Measurements from ENCODE around the gene NCAM1.

Gene NCAM1

DNA sequence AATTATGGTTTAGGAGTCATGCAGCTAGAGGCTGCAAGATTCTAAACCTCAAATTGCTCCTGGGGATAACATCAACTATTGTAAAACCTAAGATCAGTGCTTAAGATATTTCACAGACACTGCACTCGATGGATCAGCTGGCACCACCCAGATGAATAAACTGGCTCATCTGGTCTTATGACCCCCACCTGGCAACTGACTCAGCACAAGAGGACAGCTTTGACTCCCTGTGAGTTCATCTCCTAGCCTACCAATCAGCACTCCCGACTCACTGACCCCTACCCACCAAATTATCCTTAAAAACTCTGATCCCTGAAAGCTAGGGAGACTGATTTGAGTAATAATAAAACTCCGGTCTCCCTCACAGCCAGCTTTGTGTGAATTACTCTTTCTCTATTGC, 352.4 kb downstream of the NCAM1 start:
- peaks cover 14% of the 10 kb centered on the region for H3K36me3 ChIP-seq (ENCODE audit: insufficient read depth, insufficient read length, low read length)
- H3K27me3 ChIP-seq (ENCODE audit: insufficient read depth, insufficient read length), result peaks cover 10% of the 10 kb centered on the region
- TF ChIP-seq YY1 (IDR thresholded peaks at IDR 0.05; ENCODE audit: insufficient read depth, insufficient read length) (no peak), SUZ12 (IDR thresholded peaks at IDR 0.05; ENCODE audit: extremely low read depth, insufficient read depth, insufficient read length) (no peak), ZNF274 (IDR thresholded peaks at IDR 0.05; ENCODE audit: low read depth, low read length) (no peak)
- H3K9ac ChIP-seq (ENCODE audit: insufficient read length, low read depth), result no peak overlapping the region
- H3K4me1 ChIP-seq (ENCODE audit: insufficient read depth, insufficient read length), result no peaks in the 10 kb centered on the region
- no peak overlapping the region for H3K4me3 ChIP-seq (ENCODE audit: insufficient read length, low read depth)
- H3K9me3 ChIP-seq (ENCODE audit: insufficient read depth, low read length), result no peaks in the 10 kb centered on the region
- DNase-seq (ENCODE audit: low read depth, low spot score), result no peak

DNA sequence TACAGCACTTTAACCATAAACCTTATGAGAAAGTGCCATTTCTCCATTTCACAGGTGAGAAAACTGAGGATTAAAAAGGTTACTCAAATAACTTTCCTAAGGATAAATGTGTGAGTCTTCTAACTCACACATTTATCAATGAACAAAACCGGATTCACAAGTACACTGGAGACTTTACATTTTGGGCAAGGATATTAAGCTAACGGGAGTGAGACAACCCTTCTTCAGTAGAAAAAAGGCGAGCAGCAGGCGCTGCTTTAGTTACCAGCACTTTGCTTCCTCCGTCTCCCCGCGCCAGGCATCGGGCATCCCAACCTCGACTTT, 352.8 kb downstream of the NCAM1 start:
- H3K9me3 ChIP-seq (ENCODE audit: insufficient read depth, low read length), result no peaks in the 10 kb centered on the region
- H3K4me3 ChIP-seq (ENCODE audit: insufficient read length, low read depth), result no peak overlapping the region
- H3K4me1 ChIP-seq (ENCODE audit: insufficient read depth, insufficient read length), result no peaks in the 10 kb centered on the region
- DNase-seq (ENCODE audit: low read depth, low spot score), result no peak
- peaks cover 10% of the 10 kb centered on the region for H3K27me3 ChIP-seq (ENCODE audit: insufficient read depth, insufficient read length)
- no peak overlapping the region for H3K9ac ChIP-seq (ENCODE audit: insufficient read length, low read depth)
- TF ChIP-seq SUZ12 (IDR thresholded peaks at IDR 0.05; ENCODE audit: extremely low read depth, insufficient read depth, insufficient read length), result no peak
- TF ChIP-seq ZNF274 (IDR thresholded peaks at IDR 0.05; ENCODE audit: low read depth, low read length), result no peak
- no peak for TF ChIP-seq YY1 (IDR thresholded peaks at IDR 0.05; ENCODE audit: insufficient read depth, insufficient read length)
- H3K36me3 ChIP-seq (ENCODE audit: insufficient read depth, insufficient read length, low read length), result peaks cover 16% of the 10 kb centered on the region

DNA sequence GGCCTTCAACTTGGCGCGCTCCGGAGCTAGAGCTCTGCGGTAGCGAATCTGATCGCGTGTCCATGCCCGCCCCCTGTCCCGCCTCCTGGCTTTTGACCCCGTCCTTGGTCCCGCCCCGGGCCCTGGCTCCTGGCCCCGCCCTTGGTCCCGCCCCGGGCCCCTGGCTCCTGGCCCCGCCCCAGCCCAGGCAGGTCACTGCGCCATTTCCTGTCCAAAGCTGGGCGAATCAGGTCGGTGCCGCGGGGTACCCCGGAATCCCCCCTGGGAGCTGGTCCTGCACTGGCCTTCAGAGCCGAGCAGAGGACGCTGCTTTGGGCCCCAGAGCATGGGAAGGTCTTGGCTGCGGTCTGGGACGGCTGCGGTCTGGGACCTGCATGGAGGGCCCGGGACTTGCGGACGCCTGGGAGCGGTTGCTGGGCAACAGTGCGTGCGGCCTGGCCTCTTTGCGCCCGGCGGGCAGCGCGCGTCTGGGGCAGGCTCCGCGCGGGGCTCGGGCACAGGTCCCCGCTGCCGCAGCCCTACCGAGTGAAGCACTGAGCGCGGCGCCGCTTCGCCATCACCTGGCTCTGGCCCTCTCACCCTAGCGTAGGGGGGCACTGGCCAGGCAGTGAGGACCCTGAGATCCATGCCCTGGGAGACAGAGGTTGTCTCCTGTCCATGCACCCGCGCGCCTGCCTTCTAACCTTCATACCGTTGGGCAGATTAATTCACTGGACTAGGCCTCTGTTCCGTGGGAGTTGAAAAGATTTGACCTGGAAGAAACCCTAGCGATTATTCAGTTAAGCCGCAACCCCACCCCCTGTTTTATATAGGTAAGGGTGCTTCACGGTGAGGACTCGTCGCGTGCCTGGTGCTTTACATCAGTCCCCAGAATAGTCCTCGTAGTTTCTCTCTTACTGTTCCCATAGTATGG, 353.4 kb downstream of the NCAM1 start, which contains the start of gene TTC12:
Gene TTC12 (plus strand): TSS at position 195 of the 913 bp plus-strand sequence. CDS start 1,675 bp downstream, outside the sequence.
- Histone ChIP-seq H3K9ac (ENCODE audit: insufficient read length, low read depth) (peak within 1 kb of the TSS; percentile 95), H3K36me3 (ENCODE audit: insufficient read depth, insufficient read length, low read length) (peaks cover 16% of the 10 kb centered on the region)
- DNase-seq (ENCODE audit: low read depth, low spot score), result peak; percentile 88

DNA sequence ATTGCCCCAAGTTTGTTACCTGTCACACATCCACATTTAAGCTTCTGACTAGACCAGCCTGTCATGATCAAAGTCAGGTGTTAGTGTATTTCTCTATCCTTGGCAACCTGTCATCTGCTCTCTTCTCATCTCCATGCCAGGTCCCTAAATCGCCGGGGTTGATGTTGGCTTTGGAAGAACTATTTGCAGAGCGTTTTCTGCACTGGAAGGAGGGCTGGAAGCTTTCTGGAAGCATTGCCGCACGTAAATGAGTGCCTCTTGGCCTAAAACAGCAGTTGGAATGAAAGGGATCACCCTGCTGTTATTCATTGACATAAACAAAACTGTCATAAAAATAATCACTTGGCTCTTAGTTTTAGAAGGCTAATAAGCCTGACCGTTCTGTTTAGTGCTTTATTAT, 354.6 kb downstream of the NCAM1 start:
- H3K4me3 ChIP-seq (ENCODE audit: insufficient read length, low read depth), result no peak overlapping the region
- H3K36me3 ChIP-seq (ENCODE audit: insufficient read depth, insufficient read length, low read length), result peaks cover 16% of the 10 kb centered on the region
- peaks cover 10% of the 10 kb centered on the region for H3K27me3 ChIP-seq (ENCODE audit: insufficient read depth, insufficient read length)
- TF ChIP-seq ZNF274 (IDR thresholded peaks at IDR 0.05; ENCODE audit: low read depth, low read length) (no peak), SUZ12 (IDR thresholded peaks at IDR 0.05; ENCODE audit: extremely low read depth, insufficient read depth, insufficient read length) (no peak), YY1 (IDR thresholded peaks at IDR 0.05; ENCODE audit: insufficient read depth, insufficient read length) (no peak)
- H3K9ac ChIP-seq (ENCODE audit: insufficient read length, low read depth), result no peak overlapping the region
- H3K4me1 ChIP-seq (ENCODE audit: insufficient read depth, insufficient read length), result no peaks in the 10 kb centered on the region
- no peak for DNase-seq (ENCODE audit: low read depth, low spot score)
- no peaks in the 10 kb centered on the region; the same call in 1 of the 2 replicates for H3K9me3 ChIP-seq (ENCODE audit: insufficient read depth, low read length)

More for the DNA sequence above, 353.4 kb downstream of the NCAM1 start, which contains the start of gene TTC12:
- no peak for TF ChIP-seq SUZ12 (IDR thresholded peaks at IDR 0.05; ENCODE audit: extremely low read depth, insufficient read depth, insufficient read length)
- TF ChIP-seq ZNF274 (IDR thresholded peaks at IDR 0.05; ENCODE audit: low read depth, low read length), result no peak
- TF ChIP-seq YY1 (IDR thresholded peaks at IDR 0.05; ENCODE audit: insufficient read depth, insufficient read length), result no peak
- no peaks in the 10 kb centered on the region; the same call in 1 of the 2 replicates for H3K9me3 ChIP-seq (ENCODE audit: insufficient read depth, low read length)
- H3K27me3 ChIP-seq (ENCODE audit: insufficient read depth, insufficient read length), result peaks cover 10% of the 10 kb centered on the region
- H3K4me3 ChIP-seq (ENCODE audit: insufficient read length, low read depth), result peak within 1 kb of the TSS; percentile 87
- H3K4me1 ChIP-seq (ENCODE audit: insufficient read depth, insufficient read length), result no peaks in the 10 kb centered on the region

DNA sequence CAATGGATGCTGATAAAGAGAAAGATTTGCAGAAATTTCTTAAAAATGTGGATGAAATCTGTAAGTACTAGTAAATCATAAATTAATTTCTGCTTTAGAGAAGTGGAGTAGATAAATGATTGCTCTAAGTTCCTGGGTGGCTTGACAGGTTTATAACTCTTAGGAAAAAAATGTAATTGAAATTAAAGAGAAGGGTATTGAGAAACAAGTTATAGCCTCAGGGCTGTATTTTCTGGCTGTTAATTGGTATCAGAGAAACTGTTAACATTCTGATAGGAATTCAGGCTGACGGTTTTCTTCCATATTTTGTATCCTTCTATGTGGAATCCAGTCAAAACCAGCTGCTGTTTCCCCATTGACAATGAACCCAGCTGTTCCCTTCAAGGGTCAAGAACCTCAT, 355.0 kb downstream of the NCAM1 start:
- DNase-seq (ENCODE audit: low read depth, low spot score), result no peak
- no peak overlapping the region for H3K9ac ChIP-seq (ENCODE audit: insufficient read length, low read depth)
- no peaks in the 10 kb centered on the region for H3K4me1 ChIP-seq (ENCODE audit: insufficient read depth, insufficient read length)
- H3K9me3 ChIP-seq (ENCODE audit: insufficient read depth, low read length), result no peaks in the 10 kb centered on the region; the same call in 1 of the 2 replicates
- peaks cover 10% of the 10 kb centered on the region for H3K27me3 ChIP-seq (ENCODE audit: insufficient read depth, insufficient read length)
- TF ChIP-seq SUZ12 (IDR thresholded peaks at IDR 0.05; ENCODE audit: extremely low read depth, insufficient read depth, insufficient read length) (no peak), YY1 (IDR thresholded peaks at IDR 0.05; ENCODE audit: insufficient read depth, insufficient read length) (no peak), ZNF274 (IDR thresholded peaks at IDR 0.05; ENCODE audit: low read depth, low read length) (no peak)
- H3K36me3 ChIP-seq (ENCODE audit: insufficient read depth, insufficient read length, low read length), result peaks cover 16% of the 10 kb centered on the region
- H3K4me3 ChIP-seq (ENCODE audit: insufficient read length, low read depth), result no peak overlapping the region

DNA sequence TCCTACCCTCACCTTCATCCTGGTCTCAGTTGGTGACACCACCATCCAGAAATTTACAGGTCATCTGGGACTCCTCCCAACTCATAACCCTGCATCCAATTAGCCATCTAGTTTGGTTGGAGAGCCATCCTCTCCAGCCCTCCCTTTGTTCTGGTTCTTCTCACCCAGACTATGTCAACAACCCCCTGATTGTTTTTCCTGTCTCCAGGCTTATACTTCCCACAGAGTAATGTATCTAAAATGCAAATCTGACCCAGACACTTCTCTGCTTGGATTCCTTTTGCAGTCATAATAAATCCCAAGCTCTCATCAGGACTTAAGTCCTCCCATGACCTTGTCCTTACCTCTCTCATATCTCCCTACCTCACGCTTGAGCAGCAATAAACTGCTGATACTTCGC, 356.1 kb downstream of the NCAM1 start:
- no peak for DNase-seq (ENCODE audit: low read depth, low spot score)
- H3K4me3 ChIP-seq (ENCODE audit: insufficient read length, low read depth), result no peak overlapping the region
- TF ChIP-seq ZNF274 (IDR thresholded peaks at IDR 0.05; ENCODE audit: low read depth, low read length) (no peak), SUZ12 (IDR thresholded peaks at IDR 0.05; ENCODE audit: extremely low read depth, insufficient read depth, insufficient read length) (no peak), YY1 (IDR thresholded peaks at IDR 0.05; ENCODE audit: insufficient read depth, insufficient read length) (no peak)

DNA sequence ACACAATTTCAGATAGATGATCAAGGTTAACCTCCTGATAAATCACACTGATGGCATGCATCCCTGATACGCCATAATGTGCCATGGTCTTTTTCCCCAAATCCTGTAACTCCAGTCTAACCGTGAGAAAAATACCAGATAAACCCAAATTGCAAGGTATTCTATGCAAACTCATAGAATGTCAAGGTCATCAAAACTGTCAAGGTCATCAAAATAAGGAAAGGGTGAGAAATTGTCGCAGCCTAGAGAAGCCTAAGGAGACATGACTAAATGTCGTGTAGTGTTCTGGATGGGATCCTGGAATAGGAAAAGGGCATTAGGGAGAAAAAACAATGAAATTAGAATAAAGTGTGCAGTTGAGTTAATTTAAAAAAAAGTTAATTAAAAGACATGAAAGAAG, 357.9 kb downstream of the NCAM1 start:
- Histone ChIP-seq H3K36me3 (ENCODE audit: insufficient read depth, insufficient read length, low read length) (peaks cover 16% of the 10 kb centered on the region), H3K9me3 (ENCODE audit: insufficient read depth, low read length) (no peaks in the 10 kb centered on the region; the same call in 1 of the 2 replicates), H3K27me3 (ENCODE audit: insufficient read depth, insufficient read length) (peaks cover under 1% of the 10 kb centered on the region), H3K4me1 (ENCODE audit: insufficient read depth, insufficient read length) (no peaks in the 10 kb centered on the region), H3K9ac (ENCODE audit: insufficient read length, low read depth) (no peak overlapping the region), H3K4me3 (ENCODE audit: insufficient read length, low read depth) (no peak overlapping the region)
- no peak for DNase-seq (ENCODE audit: low read depth, low spot score)
- TF ChIP-seq YY1 (IDR thresholded peaks at IDR 0.05; ENCODE audit: insufficient read depth, insufficient read length), result no peak
- no peak for TF ChIP-seq ZNF274 (IDR thresholded peaks at IDR 0.05; ENCODE audit: low read depth, low read length)
- TF ChIP-seq SUZ12 (IDR thresholded peaks at IDR 0.05; ENCODE audit: extremely low read depth, insufficient read depth, insufficient read length), result no peak

More for the DNA sequence above, 356.1 kb downstream of the NCAM1 start:
- Histone ChIP-seq H3K9me3 (ENCODE audit: insufficient read depth, low read length) (no peaks in the 10 kb centered on the region; the same call in 1 of the 2 replicates), H3K9ac (ENCODE audit: insufficient read length, low read depth) (no peak overlapping the region), H3K36me3 (ENCODE audit: insufficient read depth, insufficient read length, low read length) (peaks cover 16% of the 10 kb centered on the region), H3K4me1 (ENCODE audit: insufficient read depth, insufficient read length) (no peaks in the 10 kb centered on the region), H3K27me3 (ENCODE audit: insufficient read depth, insufficient read length) (peaks cover 10% of the 10 kb centered on the region)
